ENCODE measurements around the gene CYTH1.

Gene CYTH1

DNA sequence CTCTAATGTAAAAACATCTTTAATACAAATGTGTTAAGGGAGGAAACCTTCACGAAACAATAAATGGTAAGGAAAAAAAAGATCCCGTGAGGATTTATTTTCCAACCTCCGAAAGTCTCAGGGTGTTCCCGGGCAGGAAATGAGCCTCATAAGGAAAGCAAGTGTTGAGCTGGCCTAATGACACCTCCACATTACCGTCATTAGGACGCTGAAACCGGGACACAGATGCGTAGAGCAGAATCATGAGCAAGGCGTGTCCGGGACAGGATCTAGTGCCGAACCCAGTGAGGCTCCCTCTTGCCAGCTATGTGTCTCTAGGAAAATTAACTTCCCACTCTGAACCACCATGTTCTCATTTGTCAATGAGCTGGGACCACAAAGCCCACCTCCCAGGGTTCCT lies 22.7 kb upstream of the CYTH1 start:
- DNase-seq, result no peak

DNA sequence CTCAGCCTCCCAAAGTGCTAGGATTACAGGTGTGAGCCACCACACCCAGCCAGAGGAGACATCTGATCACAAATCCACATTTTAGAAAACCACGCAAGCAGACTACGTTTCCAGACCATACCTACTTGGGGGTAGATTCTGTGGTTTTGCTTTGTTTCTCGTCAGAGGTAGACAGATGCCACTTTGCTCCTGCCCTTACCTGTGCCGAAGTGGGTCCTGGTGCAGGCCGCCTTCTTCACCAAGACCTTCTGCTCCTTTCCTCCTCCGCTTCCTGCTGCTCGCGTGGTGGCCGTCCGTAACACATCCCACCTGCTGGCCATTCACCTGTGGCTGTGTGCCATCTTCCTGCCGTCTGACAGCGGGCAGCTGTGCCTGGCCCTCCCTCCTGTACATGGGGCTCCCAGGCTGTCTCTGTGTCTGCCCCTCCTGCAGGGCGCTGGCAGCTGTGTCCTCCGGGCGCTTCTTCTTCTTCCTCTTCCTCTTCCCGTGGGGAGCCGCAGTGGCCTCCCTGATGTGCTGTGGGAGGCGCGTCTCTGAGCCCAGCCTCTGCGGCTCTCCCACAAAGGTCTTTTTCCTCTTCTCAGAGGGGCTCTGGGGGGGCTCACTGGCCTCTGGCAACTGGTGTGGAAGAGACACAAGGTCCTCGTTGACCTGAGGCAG lies 21.2 kb upstream of the CYTH1 start:
- DNase-seq, result peak; percentile 35

DNA sequence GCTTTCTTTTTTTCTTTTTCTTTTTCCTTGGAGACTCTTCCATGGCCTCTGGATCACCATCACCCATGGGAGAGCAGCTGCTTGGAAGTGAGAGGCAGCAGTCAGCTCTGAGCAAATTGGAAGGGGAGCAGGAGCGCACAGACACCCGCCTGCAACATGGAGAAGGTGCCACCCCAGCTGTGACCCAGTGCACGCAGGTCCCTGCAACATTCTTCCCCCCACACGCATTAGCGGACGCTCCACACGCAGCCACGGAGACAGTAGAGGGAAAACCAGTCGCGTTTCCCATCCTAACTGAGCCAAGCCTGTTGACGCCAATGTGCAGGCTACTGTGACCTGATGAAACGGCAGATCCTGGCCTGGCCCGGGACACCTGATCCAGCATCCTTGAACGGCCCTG lies 20.4 kb upstream of the CYTH1 start:
- DNase-seq, result no peak

DNA sequence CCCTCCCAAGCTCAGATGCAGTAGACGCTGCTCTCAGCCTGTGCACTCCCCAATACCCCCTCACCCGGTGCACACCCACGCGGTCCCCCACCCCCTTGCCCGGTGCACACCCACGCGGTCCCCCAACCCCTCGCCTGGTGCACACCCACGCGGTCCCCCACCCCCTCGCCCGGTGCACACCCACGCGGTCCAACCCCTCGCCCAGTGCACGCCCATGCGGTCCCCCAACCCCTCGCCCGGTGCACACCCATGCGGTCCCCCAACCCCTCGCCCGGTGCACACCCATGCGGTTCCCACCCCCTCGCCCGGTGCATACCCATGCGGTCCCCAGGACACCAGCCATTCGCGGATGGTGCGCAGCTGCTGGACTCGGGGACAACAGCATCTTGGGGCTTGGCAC lies 19.9 kb upstream of the CYTH1 start:
- DNase-seq, result no peak

DNA sequence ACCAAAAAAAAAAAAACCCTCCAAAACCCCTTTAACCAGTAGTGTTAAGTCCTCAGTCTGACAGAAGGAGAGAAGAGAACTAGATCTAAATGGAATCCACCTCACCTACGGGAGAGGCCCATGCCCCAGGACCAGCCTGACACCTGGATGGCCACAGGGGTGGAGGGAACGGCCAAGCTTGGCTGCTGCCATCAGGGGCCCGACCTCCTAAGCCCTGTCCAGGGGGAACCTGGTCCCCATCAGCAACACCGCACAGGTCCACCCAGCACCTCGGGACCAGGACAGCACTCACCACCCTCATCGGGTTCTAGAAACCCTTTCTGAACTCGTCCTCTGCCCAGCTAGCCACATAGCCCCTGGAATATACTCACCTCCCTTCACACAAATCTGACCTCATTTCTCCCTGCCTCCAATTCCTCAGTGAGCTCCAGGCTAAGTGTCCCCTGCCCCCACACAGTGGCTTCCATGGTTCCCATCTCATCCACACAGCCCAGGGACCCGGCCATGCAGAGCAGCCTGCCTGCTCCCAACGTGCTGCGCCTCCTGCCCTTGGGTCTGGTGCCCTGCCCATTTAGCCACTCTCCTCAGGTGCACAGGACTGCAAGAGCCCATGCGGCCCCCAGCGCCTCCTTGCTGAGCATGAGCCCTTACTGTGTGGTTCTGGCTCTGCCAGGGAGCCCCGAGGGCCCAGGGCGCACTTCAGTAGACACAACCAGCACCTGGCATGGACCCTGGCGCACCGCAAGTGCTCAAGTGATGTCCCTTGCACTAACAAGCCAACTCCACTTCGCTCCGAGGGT lies 18.3 kb upstream of the CYTH1 start:
- DNase-seq, result no peak

DNA sequence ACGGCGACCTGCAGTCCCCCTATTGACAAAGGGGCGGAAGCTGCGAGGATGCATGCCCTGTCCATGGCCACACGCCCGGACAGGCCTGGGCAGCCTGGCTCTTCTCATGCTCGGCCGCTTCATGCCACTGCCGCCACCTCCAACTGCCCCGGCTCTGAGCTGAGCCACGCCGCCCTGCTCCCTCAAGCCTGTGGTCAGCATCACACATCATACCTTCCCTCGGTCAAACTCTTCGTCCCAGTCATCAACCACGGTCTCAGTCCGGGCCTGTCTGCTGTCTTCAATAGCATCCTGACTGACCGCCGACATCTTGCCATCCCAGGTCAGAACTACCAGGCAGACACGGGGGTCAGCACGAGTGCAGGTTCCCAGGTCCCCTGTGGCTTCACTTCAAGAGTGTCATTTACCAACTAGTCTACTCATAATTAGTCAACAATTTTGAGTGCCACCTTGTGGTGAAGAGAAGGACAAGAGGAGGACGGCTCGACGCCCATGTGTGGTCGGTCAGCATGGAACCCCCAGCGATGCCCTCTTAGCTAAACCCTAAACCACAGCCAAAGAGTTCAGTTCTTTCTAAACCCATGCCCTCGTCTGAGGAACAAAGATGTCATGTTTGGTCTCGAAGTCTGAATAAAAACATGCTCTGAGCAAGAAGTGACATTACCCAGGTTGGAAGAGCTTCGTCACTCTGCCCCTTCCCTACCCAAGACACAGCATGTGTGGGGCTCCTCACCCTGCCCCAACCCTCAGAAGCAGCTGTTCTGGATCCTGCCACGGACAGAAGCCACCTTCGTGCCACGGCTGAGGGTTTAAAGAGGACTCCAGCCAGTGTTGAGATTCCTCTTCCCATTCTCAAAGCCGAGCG lies 16.9 kb upstream of the CYTH1 start:
- DNase-seq, result peak; percentile 60

DNA sequence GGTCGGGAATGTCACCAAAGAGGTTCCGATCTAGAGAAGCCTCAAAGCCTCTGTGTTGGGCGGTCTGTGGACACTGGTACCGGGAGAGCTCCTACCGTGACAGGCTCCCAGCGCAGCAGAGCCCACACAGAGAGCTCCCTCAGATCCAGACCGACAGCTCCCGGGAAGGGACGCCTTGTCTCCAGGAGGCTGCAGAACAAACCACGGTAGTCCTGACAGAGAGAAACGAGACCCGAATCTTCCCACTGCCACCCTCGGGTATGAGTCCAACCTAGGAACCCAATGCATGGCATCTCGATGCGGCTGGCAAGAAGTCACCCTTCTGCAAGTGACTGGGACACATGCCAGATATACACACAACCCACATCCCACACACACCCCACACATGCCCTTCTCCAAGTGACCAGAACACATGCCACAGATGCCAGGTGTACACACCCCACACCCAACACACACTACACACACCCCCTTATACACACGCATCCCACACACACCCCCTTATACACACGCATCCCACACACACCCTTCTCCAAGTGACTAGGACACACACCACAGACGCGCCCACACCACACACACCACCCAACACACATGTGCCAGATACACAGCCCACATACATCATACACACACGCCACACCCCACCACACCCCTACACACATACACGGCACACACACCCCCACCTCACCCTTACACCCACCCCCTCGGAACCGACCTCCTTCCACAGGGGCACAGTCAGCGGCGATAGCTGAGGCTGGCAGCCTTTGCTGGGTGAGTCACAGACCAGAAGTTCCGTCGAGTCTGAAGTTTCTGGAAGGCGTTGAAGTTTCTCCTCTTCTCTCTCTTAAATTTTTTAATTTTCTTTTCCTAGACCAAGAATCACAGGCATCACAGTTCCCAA lies 15.9 kb upstream of the CYTH1 start:
- no peak for DNase-seq

DNA sequence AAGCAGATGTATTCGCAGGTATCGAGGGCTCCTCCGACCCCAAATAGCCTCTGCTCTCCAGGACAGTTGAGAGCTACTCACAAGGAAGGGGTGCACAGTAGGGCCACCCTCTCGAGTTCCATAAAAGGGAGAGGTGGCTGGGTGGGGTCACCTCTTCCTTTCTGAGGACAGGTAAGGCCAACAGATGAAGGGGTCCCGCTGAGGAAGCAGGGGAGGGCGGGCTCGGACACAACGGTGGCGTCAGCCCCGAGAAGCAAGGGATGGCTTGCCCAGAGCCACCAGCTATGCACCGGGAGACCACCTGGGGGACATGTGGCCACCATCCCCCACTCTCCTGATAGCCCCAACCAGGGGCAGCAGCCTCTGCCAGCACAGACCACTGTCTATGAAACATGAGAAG lies 15.1 kb upstream of the CYTH1 start:
- DNase-seq, result no peak

DNA sequence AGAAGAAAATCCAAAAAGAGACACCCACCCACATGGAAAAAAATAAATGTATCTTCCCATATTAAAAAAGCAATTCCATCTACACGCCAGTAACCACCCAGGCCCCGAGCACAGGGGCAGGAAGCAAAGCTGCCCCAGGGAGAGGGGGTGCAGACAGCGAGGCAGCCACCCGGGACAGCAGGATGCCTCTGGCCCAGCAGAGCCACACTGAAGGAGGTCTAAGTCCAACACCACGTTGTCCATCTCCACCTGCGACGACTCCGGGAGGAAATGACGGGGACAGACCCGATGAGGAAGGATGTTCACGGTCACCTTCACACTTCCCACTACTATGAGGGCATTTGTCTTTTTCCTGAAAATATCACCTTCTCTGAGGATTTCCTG lies 14.4 kb upstream of the CYTH1 start:
- DNase-seq, result no peak

DNA sequence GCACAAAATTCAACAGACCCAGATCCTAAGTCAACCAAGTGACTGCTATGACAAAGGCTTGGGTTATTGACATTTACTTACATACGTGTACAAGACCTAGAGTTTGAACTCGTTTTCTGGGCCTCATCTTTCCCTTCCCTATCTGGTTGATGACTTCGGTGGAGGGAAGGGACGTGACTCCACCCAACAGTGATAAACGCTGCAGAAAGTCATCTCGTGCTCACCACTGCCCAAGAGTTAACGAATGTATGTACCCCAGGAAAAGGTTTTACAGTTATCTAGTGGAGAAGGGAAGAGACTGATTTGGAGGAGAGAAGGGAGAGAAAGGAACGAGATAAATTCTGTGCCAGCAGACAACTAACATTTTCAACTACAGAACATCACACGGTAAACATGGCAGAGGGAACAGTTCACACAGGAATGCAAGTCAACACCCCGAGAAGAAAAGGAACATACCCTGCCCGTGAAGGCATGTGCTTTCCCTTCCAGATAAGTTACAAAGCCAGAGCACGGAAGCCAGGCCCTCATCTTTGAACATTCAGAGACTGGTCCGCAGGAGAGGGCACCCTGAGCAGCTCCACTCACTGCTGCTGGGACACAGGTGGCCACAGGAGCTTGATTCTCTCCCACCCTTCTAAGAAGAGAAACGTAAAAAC lies 13.9 kb upstream of the CYTH1 start:
- no peak for DNase-seq

DNA sequence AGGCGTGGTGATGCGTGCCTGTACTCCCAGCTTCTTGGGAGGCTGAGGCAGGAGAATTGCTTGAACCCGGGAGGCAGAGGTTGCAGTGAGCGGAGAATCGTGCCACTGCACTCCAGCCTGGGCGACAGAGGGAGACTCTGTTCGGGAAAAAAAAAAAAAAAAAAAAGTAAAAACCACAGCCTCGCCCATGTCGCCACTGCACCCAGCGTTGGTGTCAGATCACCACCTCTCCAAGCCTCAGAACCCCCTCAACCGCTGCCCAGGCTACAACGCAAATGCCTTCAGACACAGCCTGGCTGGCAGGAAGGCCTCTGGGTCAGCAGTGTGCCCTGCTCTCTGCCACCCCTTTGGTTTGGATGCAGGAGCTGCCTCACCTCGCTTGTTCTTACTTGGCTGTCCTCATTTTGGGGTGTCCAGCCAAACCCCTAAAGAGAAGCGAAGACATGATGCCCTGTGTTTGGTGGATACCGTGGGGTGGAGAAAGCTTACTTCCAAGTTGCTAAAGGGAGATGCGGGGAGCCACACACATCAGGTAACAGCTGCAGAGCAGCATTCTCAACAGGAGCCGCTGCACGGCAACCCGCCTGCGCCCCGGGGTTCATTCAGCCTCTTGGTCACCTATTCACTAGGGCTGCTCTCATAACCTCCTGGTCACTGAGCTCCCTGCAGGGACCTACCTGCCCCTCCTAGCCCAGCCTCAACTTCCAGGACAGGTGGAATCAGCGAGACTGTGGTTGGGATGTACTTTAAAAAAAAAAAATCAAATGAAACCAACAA lies 13.0 kb upstream of the CYTH1 start:
- no peak for DNase-seq

DNA sequence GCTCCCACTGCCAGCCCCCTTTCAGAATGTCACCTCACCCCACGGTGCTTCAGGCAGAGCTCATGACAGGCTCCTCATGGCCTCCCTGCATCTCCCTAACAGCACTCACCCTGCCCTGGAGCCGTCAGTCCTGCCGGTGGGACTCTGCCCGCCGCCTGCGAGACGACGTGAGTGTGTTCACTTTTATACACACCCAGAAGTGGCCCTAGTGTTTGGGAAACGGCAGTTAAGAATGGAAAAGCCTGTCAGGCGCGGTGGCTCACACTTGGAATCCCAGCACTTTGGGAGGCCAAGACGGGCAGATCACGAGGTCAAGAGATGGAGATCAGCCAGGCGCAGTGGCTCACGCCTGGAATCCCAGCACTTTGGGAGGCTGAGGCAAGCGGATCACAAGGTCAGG lies 12.3 kb upstream of the CYTH1 start:
- DNase-seq, result no peak

DNA sequence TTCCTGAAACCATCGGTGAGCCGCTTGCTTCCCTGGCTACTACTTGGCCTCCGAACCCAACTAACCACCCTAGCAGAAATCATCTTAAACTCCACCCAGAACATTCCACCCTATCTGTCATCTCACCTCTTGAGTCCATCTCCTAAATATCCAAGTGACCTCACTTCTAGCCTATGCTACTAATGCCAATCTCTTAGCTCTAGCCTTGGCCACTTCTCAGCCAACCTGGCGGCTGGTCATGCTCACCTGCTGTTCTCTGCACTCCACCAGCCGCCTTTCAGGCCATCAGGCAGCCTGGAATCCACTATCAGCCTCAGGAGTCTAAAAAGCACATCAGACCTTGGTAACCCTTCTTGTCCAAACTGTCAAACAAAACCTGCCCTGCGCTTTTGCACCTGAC lies 11.9 kb upstream of the CYTH1 start:
- no peak for DNase-seq

DNA sequence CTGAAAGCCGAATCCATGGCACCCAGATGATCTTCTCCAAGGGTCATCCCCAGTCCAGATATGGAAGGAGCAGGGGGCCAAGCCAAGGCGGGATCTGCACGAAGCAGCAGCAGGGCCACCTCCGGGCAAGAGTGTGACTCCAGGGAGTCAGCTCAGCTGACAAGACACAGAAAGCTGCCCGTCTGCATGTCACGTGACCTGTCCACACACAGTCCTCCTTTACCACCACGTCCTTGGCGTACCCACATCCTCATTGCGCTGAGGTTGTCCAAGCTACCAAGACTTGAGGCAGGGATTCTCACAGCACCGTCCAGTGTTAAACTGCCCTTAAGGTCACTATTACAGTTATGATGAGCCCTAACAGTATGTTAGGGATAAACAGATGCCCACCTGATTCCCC lies 11.3 kb upstream of the CYTH1 start:
- DNase-seq, result no peak

DNA sequence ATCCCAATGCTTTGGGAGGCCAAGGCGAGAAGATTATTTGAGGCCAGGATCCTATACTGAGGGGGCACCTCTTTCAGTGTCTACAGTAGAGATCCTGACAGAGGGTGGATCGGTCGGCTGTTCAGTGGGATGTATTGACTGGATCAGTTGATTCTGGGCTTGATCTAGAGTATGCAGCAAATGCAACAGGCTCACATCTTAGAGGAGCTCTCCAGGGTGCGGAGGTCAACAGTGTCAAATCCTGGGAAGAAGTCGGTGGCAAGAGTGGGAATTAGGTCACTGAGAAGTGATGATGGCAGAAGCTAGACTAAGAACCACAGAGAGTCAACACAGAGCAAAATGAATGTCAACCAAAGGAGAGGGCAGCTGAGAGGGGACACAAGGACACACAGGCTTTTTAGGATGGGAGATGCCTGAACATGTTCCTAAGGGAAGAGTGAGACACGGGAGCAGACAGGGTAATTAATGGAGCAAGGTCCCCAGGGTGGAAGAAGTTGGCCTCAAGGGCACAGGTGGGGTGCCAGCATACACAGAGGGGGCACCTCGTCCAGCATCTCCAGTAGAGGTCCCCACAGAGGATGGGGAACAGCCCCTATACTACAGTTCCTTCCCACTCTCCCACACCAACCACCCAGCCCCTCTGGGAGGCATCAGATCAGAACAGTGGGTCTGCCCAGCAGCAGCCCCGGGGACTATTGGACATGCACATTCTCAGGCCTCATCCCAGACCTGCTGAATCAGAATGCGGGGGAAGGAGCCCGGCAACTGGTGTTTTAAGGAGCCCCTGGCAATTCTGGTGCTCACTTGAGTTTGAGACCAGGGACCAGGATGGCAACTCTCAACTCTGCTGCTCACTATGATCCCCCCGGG lies 10.0 kb upstream of the CYTH1 start:
- no peak for DNase-seq

DNA sequence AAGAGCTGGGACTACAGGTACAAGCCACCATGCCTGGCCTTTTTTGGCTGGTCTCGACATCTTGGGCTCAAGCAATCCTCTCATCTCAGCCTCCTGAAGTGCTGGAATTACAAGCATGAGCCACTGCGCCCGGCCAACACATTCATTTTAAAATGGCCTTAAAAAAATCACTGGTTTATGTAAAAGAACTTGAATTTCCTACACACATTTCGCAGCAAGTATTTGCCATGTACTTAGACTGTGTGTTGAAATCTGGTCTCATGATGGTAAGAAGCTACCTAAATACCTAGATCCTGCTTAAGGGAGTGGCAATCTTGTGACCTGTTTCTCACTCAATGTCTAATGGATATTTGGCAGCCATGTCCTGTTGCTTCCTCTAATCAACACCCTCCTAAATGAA lies 8.5 kb upstream of the CYTH1 start:
- no peak for DNase-seq

DNA sequence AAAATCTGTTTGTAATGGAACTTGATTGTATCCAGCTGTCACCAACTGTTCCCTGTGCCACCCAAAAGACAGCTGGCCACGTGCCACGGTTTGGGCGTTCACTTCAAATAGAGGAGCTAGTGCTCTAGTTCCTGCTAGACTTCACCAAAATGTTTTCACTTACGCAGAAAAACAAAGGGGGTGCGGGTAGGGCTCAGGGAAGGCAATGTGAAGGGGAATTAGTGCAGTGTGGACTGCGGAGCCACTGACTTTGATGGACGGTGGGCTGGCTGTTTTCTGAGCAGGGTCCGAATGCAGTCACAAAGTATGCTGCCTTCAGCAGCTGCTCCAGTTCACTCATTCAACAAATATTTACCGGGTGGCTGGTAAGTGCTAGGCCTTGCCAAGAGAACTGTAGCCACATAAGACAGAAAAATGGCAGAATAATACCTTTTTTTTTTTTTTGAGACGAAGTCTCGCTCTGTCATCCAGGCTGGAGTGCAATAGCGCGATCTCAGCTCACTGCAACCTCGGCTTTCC lies 7.6 kb upstream of the CYTH1 start:
- DNase-seq, result no peak

DNA sequence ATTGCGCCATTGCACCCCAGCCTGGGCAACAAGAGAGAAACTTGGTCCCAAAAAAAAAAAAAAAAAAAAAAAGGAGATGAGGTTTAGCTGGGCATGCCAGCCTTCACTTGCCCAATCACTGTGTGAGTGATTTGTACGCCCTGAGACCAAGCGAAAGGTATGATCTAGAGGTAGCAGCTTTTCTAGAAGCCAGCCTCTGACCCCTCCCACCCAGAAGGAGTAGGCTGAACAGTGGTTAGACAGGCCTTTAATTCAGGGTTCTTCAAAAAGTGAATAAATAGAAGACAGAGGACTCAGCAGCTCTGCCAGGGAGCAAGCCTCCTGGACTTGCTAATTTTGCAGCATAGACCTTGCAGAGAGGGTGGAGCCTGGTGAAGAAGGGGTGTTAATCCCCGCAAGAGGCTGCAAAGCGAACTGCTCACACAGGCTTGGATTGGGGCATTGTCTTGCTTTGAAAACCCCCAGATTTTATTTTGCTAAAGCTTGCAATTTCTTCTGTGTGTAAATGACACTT lies 7.1 kb upstream of the CYTH1 start:
- no peak for DNase-seq

DNA sequence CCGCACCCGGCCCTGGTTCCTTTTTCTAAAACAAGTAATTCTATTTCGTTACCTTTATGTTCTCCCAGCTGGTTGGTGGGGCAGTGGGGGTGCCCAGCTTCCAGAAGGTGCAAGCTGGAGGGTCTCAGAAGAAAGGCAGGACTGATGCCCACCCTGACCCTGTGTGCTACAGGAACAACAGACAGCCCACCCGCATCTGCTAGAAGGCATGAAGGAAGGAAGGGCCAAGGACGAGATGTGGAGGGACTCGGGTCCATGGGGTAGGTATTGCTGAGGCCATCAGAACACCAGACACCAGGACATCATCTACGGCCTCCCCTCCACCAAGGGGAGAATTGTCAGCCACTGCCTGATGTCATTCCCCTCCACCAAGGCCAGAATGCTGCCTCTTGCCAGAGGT lies 6.4 kb upstream of the CYTH1 start:
- no peak for DNase-seq

DNA sequence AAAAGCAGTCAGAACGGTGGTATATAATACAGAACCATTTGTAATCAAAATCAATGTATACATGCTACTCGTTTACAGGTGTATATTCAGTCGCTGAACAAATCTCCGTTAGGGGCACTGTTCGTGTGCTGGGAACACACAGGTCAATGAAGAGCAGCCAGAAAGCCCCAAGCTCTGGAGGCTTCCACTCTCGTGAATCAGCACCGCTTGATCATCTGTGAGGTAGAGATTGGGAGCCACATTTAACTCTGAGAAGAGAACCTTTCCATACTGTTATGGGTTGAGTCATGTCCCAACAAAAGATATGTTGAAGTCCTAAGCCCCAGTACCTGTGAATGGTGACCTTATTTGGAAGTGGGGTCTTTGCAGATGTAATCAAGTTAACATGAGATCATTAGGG lies 5.4 kb upstream of the CYTH1 start:
- no peak for DNase-seq
